Retinal pigment epithelial cell (primary cell): ENCODE data around the gene SLC4A4.
A peak's percentile ranks its signal among the peaks of the same experiment; 100 is the strongest.

Experiments used
- DNase-seq: peaks from one replicate; pipeline ENCODE4 v3.0.0-alpha.2; 2010; ENCODE audit warnings: low read depth
- H3K4me3 ChIP-seq: 2 replicates; pipeline ENCODE4 v1.5.1; 2011; ENCODE audit warnings: mild to moderate bottlenecking, low read length, control low read depth, moderate library complexity
- TF ChIP-seq, protein P1 (sequence below): conservative IDR thresholded peaks from 2 replicates; pipeline ENCODE4 v1.5.1; 2011; ENCODE audit warnings: low read depth, low read length, control low read depth, inconsistent platforms

Gene SLC4A4

DNA sequence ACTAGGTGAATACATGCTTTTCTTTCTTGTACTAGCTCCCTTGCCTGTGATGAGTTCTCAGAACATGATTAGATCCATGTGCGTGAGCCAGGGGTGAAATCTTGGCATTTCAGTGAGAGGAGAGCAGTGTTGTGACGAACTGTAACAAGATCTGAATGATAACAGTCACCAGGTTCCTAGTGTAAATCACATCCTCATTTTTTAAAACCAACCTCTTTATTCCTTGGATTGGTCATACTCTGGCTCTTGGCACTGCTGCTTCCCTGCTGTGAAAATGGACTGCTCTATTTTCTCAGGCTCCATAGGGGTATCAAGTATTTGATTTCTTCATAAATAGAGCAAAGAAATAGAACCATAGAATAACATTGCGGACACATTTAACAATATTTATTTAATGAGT, 206.3 kb downstream of the SLC4A4 start:
- TF ChIP-seq, protein P1, sequence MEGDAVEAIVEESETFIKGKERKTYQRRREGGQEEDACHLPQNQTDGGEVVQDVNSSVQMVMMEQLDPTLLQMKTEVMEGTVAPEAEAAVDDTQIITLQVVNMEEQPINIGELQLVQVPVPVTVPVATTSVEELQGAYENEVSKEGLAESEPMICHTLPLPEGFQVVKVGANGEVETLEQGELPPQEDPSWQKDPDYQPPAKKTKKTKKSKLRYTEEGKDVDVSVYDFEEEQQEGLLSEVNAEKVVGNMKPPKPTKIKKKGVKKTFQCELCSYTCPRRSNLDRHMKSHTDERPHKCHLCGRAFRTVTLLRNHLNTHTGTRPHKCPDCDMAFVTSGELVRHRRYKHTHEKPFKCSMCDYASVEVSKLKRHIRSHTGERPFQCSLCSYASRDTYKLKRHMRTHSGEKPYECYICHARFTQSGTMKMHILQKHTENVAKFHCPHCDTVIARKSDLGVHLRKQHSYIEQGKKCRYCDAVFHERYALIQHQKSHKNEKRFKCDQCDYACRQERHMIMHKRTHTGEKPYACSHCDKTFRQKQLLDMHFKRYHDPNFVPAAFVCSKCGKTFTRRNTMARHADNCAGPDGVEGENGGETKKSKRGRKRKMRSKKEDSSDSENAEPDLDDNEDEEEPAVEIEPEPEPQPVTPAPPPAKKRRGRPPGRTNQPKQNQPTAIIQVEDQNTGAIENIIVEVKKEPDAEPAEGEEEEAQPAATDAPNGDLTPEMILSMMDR = no peak
- H3K4me3 ChIP-seq = no peak overlapping the region
- no peak for DNase-seq

DNA sequence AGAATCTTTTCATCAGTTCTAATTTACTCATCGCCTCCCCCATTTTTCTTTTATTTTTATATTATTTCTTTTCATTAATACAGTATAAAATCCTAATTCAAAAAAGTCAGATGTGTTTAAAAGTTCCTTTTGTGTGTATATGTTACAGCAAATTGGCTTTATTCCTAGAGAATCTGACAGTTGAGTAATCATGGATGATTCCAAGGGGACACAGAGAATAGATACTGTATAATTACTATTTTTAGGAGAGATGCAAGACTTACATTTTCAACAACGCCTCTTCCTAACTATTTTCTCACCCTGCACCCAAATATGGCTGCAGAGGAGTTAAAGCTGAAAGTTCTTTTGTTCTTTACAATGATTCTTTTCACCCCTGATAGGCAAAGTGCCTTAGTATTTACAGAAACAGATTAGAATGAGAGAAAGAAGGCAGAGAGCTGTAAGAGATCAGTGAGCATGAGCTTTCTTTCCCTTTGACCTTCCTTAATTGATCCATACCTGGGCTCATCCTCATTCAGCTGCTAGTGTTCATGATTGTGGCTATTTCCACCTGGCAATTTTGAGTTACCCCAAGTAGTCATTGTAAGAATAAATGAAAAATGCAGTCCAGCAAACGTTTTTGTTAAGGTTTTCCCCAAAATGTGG, 210.8 kb downstream of the SLC4A4 start:
- no peak for DNase-seq
- no peak overlapping the region for H3K4me3 ChIP-seq
- TF ChIP-seq, protein P1 = no peak

DNA sequence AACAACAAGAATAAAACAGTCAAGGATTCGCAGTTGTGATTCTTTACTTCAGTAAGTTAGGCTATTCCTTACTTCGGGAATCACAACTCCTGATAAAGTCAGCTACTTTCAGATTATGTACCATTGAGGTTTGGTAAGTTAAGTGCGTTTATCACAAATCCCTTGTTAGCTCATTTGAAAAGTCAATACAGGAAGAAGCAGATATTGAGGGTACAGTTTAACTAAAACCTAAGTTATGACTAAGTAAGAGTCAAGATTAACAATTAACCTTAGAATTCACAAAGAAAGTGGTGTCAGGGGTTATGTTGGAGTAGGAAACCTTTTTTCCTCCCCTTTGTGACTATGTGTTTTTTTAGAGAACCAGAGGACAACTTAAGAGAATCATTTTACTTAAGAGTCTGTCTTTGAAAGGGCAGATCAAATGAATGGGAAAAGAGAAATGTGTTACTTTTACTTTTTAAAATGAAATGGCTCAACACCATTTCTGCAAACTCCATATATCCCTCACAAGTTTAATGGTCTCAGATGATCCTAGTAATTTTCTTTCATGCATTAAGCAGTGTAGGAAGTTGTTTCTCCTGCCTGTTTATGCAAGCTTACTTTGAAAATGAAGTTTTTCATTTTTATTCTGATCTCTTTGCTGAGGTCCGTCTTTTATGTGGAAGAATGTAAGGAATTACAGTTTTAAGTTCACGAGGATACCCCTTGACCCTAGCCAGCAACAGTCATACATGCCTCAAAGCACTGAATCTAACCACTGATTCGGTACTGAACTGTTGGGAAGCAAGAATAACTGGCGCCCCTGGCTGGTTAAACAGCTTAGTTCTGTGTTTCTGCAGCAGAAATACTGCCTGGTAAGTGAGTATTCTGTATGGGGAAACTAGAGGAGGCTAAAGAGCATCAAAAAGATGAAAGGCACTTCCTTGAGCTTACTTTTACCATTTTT, 211.7 kb downstream of the SLC4A4 start:
- TF ChIP-seq, protein P1 = peak; percentile 58

DNA sequence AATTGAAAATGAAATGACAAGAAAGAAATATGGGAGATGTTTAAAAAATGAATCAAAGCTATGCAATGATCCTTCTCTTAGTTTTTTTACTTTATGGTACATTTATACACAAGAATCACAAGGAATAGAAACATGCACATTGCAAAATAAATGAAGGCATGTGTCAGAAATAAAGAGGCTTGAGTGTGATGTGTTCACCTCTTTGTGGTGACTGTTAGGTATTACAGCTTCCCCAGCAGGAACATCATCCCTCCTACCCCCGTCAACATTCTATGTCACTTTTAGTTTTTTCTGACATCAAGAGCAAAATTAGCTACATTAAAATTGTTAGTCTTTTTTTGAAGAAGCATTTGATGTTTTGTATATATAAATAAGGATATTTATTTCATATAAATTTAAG, 214.8 kb downstream of the SLC4A4 start:
- DNase-seq = peak; percentile 17
- no peak overlapping the region for H3K4me3 ChIP-seq
- TF ChIP-seq, protein P1 = peak; percentile 66

More for the DNA sequence above, 211.7 kb downstream of the SLC4A4 start:
- peak; percentile 89 for DNase-seq
- H3K4me3 ChIP-seq = no peak overlapping the region

DNA sequence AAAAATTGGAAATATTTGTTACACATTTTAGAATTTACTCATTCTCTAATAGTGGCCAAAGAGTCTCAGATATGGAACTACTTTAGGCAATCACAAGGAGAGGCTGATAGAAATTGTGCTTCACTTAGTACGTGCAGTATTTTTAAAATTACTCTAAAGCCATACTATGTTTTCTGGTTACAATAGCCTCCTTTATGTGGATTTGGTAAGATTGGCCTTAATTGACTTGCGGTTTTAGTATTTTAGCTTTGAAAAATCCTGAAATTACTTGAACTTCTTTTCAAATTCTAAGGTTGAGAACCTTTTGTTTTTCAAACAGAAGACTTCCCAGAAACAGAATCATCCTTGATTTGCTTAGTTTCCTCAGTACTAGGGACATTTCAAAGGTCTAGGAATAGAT, 215.2 kb downstream of the SLC4A4 start:
- DNase-seq = peak; percentile 23
- TF ChIP-seq, protein P1 = no peak
- H3K4me3 ChIP-seq = no peak overlapping the region

DNA sequence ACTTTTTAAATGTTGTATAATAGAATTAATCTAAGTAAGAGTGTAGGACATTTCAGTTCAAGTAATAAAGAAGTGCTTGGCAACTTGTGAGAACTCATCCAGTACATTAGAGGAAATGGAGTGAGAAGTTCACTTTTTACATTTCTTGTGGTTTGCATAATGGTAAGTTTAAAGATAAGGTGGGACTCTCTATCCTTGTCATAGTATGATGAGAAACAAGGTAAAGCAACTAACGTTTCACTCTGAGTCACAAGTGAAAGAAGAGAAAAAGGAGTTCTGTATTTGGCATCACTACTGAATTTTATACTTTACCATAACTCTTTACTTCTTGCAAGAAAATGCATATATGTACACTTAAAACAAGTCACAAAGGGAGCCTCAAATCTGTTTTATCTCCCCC, 219.4 kb downstream of the SLC4A4 start:
- no peak overlapping the region for H3K4me3 ChIP-seq
- TF ChIP-seq, protein P1 = no peak
- no peak for DNase-seq
